Mesendoderm (in vitro differentiated cells): ENCODE measurements around the gene SLA2. TPM values are rescaled to one million over a fixed set of nuclear protein-coding genes. Genes with fewer than 3 reads are reported as not detected.

Source experiments
- small RNA-seq: library from polyadenylated mRNA; stranded (forward); fragments of <200 nt; extraction: miRNeasy Mini kit (QIAGEN cat#:217004); gene quantifications from one replicate; pipeline ENCODE3, GENCODE V24; 2013; ENCODE audit not compliant: insufficient read depth

The SLA2 gene

Small RNAs within 50 kb of the gene (small RNA-seq; reads per million reads assigned to genes)
- gene RF00019 = not detected
